ENCODE data around the gene MLXIPL.
"Not testable (repeated sequence)": the region's sequence is repeated elsewhere in the genome, so short reads cannot be mapped to it uniquely, and the experiment has no call there.

The MLXIPL gene

DNA sequence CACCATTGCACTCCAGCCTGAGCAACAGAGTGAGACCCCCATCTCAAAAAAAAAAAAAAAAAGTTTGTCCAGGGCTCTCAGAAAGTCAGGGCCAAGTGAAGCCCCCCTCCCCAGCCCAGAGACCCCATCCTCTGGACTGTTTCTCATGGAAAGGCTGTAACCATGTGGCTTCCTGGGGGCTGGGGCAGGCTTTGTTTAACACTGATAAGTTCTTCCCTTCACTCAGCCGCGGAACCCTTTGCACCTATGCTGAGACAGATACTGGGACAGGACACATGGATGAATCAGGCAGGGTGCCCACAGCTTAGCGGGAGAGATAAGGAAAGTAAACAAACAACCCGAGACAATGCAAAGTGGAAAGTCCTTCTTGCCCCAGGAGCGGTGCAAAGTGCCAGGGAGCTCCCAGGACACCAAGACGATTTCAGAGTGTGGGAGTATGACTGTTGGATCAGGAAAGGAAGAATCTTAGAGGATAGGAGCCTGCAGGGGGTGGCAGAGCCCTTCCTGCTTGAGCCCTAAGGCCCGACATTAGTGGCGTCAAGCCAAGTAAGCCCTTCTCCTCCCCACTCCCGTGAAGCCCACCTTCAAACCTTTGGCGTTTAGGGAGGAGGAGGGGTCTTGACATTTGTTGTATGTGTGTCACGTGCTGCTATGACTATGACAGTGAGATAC, 11.6 kb downstream of the MLXIPL start:
- no peak for DNase-seq

DNA sequence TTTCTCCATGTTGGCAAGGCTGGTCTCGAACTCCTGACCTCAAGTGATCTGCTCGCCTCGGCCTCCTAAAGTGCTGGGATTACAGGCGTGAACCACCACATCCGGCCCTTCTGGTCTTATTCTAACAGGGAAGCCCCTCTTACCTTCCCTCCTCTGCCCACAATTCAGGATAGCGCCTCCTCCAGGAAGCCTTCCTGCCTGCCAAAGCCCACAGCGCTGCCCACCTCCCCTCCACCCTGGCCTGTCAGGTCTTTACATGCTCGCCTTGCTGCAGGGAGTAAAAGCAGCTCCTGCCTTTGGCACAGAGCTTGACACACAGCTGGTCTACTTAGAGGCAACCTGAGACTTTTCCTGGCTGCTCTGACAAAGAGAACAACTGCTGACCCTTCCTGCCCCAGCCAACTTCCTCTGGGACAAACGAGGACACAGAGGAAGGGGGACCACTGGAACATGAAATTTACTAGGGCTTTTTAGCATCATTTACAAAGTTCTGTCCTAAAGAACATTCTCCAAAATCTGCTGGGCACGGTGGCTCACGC, 13.2 kb downstream of the MLXIPL start:
- no peak for DNase-seq

DNA sequence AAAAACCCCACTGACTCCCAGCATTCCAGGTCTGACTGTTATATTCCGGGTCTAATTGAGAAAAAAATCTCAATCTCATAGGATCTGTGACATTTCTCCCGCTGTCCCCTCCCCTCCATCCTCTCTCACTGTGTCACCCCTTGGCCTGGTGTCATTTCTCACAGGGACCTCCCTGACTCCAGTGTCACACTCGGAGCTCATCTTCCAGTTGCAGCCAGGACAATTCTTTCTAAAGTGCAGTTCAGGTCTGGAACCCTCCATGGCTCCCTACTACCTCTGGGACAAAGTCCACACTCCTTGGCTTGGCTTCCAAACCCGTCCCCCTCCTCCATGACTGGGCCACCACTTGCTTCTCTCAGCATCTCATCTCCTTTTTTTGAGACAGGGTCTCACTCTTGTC, 14.2 kb downstream of the MLXIPL start:
- DNase-seq, result no peak

DNA sequence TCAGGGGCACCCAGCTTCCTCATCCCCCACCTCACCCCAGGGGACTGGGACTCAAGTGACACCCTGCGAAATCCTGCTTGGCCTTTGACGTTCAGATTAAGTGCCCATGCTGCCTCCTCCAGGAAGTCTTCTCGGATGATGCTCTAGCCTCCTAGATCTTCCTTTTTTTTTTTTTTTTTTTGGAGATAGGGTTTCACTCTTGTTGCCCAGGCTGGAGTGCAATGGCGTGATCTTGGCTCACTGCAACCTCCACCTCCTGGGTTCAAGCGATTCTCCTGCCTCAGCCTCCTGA, 16.7 kb downstream of the MLXIPL start:
- not testable (repeated sequence) for DNase-seq

DNA sequence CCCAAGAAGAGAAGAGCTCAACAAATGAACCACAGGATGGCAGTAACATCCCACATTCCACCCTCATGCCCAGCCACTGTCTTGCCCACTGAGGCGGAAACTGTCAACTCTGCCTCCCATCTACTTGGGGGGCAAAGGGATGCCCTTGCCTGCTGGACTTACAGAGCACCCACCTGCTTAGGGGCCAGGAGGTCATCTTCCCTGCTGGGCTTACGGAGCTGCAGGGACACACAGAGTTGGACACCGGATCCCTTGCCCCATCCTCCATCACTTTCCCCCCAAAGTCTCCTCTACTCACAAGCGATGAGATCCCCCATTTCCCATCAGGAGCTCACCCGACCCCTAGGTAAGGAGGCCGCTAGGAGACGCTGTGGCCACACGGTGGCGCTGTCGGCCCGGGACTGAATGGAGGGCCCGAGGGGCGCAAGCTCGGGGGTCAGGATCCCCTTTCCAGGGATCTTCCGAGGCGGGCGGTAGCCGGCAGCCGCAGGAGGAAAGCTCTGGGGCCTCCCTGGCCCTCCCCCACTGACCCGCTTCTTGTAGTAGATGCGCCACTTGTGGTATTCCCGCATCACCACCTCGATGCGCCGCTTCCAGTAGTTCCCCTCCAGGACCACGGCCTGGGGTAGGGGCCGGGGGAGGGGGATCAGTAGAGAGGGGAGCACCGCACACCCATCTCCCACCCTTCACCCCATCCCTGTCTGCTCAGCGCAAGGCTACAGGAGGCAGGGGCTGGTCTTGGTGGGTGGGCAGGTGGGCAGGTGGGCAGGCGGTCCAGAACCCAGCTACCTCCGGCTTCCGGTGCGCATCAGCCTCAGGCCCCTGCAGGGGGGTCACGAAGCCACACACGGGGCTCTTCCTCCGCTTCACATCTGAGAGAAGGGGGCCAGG, 17.3 kb downstream of the MLXIPL start:
- DNase-seq, result peak; percentile 20 to 69 (median 50)

DNA sequence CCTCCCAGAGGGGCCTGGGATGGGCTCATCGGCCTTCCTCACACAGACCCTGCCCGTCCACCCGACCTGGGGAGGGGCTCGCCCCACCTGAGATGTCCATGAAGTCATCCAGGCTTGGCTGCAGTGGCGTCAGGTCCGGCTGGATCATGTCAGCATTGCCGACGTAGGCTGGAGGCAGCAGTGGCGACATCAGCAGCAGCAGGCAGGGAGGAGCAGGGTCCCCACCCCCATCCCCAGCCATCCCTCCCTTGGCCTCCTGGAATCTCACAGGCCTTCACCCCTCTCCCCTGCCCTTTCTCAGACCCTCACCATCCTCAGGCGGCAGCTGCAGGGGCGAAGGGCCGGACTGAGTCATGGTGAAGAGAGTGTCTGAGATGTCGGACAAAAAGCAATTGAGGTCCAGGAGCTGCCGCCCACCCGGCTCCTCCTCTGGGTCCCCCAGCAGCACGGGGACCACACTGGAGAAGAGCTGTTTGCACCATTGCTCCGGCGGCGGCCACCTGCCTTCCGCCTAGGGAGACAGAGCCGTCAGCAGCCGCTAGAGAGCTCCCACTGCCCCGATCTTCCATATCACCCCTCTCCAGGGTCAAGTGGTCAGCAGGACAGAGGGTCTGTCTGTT, 18.6 kb downstream of the MLXIPL start:
- DNase-seq, result no peak

DNA sequence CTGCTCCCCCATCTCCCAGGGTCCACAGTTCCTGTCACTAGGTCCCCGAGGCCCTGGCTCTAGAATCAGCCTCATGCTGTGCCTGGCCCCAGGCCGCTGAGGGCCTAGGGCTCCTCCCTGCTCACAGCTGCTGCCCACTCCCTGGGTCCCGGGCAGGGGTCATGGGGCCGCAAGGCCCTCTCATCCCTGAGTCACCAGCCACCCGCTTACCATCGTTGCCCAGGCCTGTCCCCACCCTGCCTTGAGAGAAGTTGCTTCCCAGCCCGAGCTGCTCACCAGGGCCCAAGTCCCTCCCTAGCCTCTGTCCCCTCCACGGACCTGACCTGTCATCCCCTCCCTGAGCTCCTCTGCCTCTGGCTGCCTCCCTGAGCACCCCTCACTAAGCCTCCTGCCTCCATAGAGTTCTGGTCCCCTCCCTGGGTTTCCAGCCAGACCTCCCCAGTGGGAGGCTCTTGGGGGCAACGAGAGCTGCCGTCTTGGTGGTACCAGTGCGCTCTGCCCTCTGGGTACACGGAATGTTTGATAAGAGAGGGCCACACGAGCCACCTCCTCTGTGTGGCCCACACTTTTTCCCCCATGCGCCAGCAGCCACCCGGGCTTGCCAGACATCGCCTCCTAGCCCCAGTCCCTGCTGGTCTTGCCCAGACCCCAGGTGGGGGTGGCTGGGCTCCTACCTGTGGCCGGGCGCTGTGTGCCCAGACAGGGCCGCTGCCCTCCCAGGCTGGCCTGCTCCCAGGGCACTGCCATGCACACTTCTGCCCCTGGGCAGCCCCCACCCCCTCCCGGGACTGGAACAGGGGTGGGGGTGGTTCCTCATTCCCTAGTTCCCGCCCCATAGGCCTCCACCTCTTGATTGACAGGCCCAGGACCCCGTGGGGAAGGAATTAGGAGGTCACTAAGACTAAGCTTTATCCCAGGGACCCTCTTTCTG, 21.3 kb downstream of the MLXIPL start:
- no peak for DNase-seq

DNA sequence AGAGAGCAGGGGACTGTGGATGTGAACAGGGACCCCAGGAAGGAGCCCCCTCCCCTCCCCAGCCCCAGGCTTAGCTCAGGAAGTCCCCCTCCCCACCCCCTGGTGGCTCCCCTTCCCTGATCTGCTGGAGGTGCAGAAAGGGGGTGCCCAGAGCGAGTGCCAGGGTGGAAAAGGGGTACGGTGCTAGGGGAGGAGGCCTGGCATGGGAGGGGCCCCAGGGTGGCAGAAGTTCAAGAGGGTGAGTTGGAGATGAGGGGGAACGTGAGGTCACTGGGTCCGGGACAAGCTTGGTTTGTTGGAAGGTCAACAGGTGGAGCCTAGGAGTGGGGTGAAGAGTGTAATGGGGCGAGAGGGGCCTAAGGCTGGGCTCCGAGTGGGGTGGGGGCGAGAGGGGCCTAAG, 24.4 kb downstream of the MLXIPL start:
- DNase-seq, result no peak

DNA sequence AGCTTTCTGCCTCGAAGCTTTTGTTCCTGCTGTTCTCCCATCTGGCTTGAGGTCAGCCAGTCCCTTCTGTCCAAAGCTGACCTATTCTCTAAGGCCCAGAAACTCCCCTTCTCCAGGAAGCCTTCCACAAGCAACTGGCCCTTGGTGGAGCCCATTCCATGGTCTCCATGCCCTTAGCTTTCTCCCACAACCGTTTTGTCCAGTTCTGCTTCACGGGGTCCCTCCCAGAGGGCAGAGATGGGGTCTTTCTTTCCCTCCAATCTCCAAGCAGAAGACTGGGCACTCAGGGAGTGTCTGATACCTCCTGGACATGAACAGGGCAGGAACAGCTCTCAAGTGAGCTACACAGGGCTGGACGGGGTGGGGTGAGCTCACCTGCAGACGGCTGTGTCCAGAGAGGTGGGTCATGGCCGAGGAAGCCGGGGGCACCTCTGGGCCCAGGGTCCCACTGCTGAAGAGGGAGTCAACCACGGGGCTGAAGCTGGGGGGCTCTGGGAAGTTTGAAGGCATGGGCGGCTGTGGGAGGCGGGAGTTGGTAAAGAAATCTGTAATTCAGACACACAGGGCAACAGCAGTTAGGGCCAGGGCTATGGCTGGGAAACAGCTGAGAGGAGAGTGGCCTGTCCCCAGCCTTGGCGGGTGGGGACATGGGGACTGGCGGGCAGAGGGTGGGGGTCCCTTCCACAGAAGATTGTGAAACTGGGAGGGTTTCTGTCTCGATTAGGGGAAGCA, 25.0 kb downstream of the MLXIPL start:
- no peak for DNase-seq

DNA sequence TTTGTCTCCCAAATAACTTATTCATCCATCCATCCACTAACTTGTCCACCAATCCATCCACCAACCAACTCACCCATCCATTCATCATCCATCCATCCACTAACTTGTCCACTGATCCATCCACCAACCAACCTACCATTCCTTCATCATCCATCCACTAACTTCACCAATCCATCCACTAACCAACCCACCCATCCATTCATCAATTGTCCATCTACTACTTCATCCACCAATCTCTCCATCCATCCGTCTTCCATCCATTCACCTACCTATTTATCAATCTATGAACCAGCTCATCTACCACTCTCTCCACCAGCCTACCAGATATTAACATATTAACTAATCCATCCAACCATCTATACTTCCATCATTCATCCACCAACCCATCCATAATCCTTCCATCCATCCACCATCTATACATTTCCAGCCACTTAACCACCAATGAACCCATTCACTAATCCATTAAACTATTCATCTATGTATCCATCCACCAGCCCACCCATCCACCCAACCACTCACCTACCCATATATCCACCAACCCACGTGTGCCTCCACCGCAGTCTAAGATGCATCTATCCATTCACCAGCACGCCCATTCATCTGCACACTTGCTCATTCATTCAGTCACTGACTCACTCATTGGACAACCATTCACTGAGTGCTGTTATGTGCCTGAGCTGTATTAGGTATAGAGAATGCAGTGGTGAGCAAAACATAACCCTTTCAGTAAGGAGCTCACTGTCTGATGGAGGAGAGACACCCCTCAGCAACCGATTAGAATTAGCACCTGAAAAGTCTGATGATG, 26.1 kb downstream of the MLXIPL start:
- no peak for DNase-seq

DNA sequence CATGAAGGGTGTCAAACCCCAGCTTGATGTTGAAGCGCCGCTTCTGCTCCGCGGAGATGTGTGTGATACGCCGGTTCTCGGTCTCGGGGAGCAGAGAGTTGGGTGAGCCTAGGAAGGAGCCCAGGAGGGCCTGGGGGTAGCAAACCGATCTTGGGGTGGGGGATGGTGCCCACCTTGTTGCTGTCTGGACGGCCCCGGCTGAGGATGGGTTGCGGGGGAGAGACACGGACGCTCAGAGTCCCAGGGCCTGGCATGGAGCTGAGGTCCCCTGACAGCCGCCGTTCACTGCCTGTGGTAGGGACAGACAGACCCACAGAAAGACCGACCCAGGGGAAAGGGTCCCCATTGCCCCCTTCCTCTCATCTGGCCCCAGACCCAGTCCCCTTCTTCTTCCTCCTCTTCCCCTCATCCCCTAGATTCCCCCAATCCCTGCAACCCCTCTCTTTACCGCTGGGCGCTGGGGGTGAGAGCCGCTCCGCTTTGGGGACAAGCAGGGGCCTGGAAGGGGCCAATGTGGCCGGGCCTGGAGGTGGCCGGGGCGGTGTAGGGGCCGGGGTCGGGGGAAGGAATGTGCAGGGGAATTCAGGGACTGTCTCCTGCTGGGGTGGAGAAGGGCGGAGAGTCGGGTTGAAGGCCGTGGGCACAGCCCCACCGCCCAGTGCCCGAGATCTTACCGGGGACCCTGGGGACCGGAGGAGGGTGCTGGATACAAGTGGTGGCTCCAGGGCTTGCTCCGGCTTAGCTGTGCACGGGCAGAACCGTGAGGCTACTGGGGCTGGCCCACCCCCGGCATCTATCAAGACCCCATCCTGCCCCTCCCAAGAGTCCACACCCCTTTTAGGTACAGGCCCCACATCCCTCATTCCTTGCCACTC, 27.9 kb downstream of the MLXIPL start:
- DNase-seq, result no peak

DNA sequence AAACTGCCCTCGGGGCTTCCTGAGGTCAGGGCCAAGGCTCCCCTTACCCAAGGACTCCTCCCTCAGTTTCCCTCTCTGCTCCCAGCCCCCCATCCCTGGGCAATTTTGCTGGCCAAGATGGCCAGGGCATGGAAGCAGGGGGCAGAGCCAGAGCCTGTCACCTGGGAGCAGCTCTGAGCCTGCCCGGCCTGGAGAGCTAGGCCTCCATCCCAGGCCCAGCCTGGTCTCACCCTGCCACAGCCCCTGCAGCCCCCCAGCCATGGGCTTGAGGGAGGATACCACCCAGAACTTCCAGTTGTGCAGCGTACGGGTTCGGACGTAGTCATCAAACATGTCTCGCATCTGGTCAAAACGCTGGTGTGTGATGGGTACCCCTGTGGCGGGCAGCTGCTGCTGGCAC, 29.0 kb downstream of the MLXIPL start:
- DNase-seq, result no peak

DNA sequence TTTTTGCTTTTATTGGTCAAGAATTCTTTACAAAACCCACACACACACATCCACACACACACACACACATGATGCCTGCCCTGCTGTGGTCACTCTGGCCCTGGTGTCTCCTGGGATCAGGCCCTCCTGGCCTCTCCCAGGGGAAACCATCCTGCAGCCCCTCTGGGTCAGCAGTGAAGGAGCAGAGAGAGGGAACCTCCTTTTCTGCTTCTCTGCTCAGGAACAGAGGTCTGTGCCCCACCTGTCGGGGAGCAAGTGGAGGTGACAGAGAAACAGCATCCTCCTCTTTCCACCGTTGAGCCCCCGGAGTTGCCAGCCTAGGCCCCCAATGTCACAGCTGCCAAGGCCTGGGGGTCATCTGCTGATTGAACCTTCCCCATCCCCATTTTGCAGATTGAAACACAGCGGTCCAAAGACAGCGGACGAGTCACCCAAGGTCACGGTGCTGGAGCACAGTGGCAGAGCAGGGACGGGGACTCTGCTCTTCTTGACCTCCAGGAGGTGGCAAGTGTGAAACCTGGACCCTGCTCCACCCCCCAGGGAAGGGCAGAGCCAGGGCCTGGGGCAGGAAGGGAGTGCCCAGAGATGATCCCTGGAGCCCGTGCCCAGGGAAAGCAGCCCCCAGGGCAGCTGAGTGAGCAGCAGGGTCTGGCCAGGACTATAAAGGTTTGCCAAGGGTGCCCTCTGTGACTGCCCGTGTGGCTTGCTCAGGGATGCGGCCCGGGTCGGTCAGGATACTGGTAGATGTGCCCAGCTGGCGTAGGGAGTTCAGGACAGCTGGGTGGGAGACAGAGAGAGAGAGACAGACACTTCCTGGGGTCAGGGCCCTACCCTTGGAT, 30.9 kb downstream of the MLXIPL start:
- DNase-seq, result no peak

DNA sequence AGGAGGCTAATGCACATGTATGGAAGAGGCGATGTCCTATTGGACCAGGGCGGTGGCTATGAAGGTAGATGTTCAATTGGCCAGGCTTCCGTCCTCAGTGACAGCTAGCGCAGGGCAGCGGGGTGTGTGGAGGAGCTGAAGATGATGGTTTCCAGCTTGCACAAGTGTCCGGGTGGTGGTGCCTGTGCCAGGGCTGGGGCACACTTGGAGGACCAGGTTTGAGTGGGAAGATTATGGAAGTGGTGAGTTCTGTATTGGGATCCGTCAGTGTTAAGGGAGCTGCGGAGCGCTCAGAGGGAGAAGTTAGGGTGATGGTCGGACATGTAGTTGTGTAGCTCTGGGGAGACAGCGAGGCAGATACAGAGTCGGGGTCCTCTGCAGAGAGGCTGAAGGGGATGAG, 37.4 kb downstream of the MLXIPL start:
- no peak for DNase-seq

DNA sequence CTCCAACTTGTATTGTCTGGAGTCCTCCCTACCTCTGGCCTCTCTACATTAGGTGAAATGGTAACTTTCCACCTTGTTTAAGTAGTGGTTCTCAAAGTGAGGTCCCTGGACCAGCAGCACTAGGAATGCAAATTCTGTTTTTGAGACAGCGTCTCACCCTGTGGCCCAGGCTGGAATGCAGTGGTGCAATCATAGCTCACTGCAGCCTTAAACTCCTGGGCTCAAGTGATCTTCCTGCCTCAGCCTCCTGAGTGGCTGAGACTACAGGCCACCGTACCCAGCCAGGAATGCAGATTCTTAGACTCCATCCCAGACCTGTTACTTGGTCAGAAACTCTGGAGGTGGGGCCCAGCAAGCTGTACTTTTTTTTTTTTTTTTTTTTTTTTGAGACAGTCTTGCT, 39.1 kb downstream of the MLXIPL start:
- no peak for DNase-seq

DNA sequence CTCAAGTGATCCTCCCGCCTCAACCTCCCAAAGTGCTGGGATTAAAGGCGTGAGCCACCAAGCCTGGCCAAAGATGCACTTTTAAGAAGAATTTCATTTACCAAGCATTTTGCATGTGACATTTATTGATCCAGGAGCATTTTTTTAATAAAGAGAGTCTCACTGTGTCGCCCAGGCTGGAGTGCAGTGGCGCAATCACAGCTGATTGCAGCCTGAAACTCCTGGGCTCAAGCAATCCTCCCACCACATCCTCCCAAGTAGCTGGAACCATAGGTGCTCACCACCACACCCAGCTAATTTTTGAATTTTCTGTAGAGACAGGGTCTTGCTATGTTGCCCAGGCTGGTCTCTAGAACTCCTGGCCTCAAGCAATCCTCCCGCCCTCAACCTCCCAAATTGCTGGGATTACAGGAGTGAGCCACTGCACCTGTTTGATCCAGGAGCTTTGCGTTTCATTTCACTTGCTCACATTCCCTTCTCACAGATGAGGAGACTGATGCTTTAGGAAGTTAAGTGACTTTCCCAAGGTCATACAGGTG, 41.6 kb downstream of the MLXIPL start:
- no peak for DNase-seq

DNA sequence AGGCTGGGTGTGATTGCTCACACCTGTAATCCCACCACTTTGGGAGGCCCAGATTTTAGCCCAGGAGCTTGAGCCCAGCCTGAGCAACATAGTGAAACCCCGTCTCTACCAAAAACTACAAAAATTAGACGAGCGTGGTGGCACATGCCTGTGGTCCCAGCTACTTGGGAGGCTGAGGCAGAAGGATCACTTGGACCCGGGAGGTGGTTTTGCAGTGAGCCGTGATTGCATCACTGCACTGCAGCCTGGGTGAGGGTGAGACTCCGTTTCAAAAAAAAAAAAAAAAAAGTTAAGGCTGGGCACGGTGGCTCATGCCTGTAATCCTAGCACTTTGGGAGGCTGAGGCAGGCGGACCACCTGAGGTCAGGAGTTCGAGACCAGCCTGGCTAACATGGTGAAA, 43.3 kb downstream of the MLXIPL start:
- not testable (repeated sequence) for DNase-seq

DNA sequence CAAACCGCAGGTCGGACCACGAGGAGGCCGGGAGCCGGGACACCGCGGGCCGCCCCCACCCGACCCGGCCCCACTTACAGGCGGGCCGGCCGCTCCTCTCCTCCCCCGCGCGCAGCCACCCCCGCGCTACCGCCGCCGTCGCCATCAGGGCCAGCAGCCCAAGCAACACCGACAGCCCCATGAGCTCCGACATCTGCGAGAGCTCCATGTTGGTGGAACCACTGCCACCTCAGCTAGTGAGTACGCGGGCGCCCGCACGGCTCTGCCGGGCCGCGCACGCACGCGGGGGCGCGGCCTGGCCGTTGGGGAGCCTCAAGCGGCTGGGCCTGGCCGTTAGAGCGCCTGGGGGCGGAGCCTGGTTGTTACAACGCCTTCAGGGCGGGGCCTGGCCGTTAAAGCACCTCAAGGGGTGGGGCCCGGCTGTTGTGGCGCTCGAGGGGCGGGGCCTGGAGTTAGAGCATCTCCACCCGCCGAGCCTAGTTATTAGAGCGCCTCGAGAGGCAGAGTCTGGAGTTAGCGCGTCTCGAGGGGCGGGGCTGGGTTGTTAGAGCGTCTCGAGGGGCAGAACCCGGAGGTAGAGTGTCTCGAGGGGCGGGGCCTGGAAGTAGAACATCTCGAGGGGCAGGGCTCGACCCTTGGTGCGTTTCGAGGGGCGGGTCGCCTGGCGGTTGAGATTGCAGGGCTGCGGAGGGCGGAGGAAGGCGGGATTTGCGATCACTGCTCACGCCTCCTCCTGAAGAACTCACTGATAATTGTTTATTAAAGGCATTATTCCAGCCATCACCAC, 45.8 kb downstream of the MLXIPL start, which contains the start of gene TBL2:
TBL2 (minus strand) TSS at position 238 of the 787 bp plus-strand sequence; CDS start at position 208, 30 bp downstream.
- DNase-seq, result peak; percentile 97 to 100 (median 100)
